H1 (cell line): ENCODE measurements around the gene SMAP1. TPM values are rescaled to one million over a fixed set of nuclear protein-coding genes. Genes with fewer than 3 reads are reported as not detected.

ENCODE experiments used
- BRCA1 ChIP-seq: IDR thresholded peaks from 2 replicates; pipeline ENCODE4 v1.6.1; 2012; ENCODE audit warnings: low read depth, low read length, improper control_type of control experiment
- polyA plus RNA-seq, 7 experiments: library from polyadenylated mRNA; depleted of rRNA in 3 of 7; stranded (reverse) in 5 of 7; unstranded in 2 of 7; fragments of >200 nt in 5 of 7; fragments of 200-250 nt in 2 of 7; gene quantifications; 1 replicate in 5 of 7; 2 replicates in 1 of 7; 4 replicates in 1 of 7; pipeline versions ENCODE4 v1.2.1 to v1.2.3, GENCODE V29; 2011 to 2013; ENCODE audit warnings: missing spikeins in 2 of 7, mixed read lengths in 2 of 7
- total RNA-seq: library from RNA; stranded (reverse); fragmentation: NEBNext Ultra II Directional; extraction: Animal tissue kit (Norgen Biotek cat#: 25700); gene quantifications from 2 replicates; pipeline ENCODE4 v1.2.1, GENCODE V29; 2021
- TF ChIP-seq, protein P1 (sequence below): fragments of 300-600 bp; sonication (generic); IDR thresholded peaks from 2 replicates; pipeline ENCODE4 v1.7.1; 2012; ENCODE audit warnings: low read length, moderate library complexity, mild to moderate bottlenecking, inconsistent platforms; ENCODE audit not compliant: insufficient replicate concordance
- TF ChIP-seq, protein P2 (sequence below): IDR thresholded peaks from 2 replicates; pipeline ENCODE4 v1.6.1; 2012; ENCODE audit warnings: inconsistent platforms

The SMAP1 gene
- total and polyA plus RNA-seq, 2 of the 8 experiments (the other 6 are each of a cell fraction or from before 2014, with no cell fraction given): 18.8 to 32.4 TPM

- TF ChIP-seq, protein P1, sequence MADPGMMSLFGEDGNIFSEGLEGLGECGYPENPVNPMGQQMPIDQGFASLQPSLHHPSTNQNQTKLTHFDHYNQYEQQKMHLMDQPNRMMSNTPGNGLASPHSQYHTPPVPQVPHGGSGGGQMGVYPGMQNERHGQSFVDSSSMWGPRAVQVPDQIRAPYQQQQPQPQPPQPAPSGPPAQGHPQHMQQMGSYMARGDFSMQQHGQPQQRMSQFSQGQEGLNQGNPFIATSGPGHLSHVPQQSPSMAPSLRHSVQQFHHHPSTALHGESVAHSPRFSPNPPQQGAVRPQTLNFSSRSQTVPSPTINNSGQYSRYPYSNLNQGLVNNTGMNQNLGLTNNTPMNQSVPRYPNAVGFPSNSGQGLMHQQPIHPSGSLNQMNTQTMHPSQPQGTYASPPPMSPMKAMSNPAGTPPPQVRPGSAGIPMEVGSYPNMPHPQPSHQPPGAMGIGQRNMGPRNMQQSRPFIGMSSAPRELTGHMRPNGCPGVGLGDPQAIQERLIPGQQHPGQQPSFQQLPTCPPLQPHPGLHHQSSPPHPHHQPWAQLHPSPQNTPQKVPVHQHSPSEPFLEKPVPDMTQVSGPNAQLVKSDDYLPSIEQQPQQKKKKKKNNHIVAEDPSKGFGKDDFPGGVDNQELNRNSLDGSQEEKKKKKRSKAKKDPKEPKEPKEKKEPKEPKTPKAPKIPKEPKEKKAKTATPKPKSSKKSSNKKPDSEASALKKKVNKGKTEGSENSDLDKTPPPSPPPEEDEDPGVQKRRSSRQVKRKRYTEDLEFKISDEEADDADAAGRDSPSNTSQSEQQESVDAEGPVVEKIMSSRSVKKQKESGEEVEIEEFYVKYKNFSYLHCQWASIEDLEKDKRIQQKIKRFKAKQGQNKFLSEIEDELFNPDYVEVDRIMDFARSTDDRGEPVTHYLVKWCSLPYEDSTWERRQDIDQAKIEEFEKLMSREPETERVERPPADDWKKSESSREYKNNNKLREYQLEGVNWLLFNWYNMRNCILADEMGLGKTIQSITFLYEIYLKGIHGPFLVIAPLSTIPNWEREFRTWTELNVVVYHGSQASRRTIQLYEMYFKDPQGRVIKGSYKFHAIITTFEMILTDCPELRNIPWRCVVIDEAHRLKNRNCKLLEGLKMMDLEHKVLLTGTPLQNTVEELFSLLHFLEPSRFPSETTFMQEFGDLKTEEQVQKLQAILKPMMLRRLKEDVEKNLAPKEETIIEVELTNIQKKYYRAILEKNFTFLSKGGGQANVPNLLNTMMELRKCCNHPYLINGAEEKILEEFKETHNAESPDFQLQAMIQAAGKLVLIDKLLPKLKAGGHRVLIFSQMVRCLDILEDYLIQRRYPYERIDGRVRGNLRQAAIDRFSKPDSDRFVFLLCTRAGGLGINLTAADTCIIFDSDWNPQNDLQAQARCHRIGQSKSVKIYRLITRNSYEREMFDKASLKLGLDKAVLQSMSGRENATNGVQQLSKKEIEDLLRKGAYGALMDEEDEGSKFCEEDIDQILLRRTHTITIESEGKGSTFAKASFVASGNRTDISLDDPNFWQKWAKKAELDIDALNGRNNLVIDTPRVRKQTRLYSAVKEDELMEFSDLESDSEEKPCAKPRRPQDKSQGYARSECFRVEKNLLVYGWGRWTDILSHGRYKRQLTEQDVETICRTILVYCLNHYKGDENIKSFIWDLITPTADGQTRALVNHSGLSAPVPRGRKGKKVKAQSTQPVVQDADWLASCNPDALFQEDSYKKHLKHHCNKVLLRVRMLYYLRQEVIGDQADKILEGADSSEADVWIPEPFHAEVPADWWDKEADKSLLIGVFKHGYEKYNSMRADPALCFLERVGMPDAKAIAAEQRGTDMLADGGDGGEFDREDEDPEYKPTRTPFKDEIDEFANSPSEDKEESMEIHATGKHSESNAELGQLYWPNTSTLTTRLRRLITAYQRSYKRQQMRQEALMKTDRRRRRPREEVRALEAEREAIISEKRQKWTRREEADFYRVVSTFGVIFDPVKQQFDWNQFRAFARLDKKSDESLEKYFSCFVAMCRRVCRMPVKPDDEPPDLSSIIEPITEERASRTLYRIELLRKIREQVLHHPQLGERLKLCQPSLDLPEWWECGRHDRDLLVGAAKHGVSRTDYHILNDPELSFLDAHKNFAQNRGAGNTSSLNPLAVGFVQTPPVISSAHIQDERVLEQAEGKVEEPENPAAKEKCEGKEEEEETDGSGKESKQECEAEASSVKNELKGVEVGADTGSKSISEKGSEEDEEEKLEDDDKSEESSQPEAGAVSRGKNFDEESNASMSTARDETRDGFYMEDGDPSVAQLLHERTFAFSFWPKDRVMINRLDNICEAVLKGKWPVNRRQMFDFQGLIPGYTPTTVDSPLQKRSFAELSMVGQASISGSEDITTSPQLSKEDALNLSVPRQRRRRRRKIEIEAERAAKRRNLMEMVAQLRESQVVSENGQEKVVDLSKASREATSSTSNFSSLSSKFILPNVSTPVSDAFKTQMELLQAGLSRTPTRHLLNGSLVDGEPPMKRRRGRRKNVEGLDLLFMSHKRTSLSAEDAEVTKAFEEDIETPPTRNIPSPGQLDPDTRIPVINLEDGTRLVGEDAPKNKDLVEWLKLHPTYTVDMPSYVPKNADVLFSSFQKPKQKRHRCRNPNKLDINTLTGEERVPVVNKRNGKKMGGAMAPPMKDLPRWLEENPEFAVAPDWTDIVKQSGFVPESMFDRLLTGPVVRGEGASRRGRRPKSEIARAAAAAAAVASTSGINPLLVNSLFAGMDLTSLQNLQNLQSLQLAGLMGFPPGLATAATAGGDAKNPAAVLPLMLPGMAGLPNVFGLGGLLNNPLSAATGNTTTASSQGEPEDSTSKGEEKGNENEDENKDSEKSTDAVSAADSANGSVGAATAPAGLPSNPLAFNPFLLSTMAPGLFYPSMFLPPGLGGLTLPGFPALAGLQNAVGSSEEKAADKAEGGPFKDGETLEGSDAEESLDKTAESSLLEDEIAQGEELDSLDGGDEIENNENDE: no peak
- no peak for TF ChIP-seq BRCA1
- TF ChIP-seq, protein P2, sequence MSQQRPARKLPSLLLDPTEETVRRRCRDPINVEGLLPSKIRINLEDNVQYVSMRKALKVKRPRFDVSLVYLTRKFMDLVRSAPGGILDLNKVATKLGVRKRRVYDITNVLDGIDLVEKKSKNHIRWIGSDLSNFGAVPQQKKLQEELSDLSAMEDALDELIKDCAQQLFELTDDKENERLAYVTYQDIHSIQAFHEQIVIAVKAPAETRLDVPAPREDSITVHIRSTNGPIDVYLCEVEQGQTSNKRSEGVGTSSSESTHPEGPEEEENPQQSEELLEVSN: no peak
These were observed 97.0 kb downstream of the SMAP1 start (continued) for GRCh38 chr6:70764706-70765105.
